Effector CD4-positive, alpha-beta T cell (primary cell): Measurements from ENCODE around the gene FXR2.
"Not testable (repeated sequence)": the region's sequence is repeated elsewhere in the genome, so short reads cannot be mapped to it uniquely, and the experiment has no call there.

Experiments
- DNase-seq: peaks from one replicate; pipeline ENCODE4 v3.0.0-alpha.2; 2020

FXR2 gene

DNA sequence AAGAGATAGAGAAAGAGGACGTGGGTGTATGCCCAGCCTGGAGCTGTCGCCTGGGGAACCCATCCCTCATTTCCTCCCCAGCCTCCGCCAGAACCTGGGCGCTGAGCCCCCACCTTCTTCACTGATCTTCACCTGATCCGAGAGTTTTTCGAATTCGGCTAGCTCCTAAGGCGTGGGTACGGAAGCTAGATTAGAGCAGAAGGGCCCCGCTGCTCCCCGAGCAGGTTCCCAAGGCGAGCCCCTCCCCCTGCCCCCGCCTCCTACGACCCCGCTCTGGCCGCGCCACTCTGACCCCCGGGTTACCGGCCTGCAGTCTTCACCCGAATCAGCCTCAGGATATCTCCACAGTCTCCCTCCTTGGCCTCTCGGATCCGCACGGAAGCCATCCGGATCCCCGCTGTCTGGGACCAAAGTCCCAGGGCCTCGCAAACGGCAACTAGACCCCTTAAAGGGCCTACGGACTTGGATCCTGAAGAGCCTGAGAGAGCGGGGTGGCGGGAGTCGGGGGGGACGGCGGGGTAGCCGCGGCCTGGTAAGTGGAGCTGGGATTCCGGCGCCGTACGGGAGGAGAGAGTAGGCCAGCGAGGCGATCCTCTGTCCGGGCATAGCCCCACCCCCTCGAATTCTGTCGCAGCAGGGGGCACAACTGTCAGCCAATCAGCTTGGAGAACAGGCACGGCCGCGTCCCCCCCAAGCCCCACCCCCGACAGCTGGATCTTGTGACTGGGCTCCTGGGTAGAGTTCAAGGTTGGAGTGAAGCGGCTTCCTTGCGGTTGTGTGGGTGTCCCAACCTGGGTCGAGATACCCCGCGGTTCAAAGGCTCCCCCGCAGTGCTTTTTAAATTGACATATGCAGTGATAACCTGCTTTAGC, 12.8 kb upstream of the FXR2 start, which contains the start of gene SAT2:
Gene SAT2, minus strand, starts transcription at position 572 of the 872 bp plus-strand sequence. Its CDS starts 186 bp downstream, at position 386.
- peak; percentile 79 for DNase-seq

DNA sequence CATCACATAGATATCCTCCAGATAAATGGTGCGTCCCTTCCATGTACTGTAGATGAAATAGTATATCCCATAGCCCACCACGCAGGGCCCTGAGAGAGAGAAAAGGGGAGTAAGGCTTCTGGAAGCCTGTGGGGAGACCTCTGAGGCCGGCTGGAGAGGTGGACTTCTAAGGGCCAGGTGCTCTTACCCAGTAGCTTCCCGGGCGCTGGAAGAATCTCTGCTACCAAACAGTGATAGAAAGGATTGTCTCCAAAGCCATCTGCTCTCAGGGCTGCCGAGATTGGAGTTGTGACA, 12.2 kb upstream of the FXR2 start:
- DNase-seq, result no peak

DNA sequence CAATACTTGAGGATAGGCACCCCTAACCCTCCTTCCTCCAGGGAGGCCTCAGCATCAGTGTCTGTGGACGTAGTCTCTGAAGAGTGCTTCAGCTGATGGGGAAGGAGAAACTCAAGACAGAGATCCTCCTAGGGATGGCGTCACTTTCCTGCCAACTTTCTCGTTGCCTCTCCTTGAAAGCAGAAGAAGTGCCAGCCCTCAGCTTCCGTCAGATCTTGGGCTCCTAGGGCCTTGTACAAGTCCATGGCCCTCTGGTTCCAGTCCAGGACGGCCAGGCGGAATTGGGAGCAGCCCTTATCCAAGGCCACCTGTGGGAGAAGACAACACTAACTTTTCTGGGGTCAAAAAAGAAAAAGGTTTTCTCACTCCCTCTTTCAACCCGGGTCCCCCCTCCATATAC, 11.6 kb upstream of the FXR2 start:
- DNase-seq, result no peak

DNA sequence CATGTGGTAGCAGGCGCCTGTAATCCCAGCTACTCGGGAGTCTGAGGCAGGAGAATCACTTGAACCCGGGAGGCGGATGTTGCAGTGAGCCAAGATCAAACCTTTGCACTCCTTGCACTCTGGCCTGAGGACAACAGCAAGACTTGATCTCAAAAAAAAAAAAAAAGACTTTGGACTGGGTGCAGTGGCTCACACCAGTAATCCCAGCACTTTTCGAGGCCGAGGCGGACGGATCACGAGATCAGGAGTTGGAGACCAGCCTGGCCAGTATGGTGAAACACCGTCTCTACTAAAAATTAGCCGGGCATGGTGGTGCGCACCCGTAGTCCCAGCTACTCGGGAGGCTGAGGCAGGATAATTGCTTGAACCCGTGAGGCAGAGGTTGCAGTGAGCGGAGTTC, 11.1 kb upstream of the FXR2 start:
- DNase-seq, result not testable (repeated sequence)

DNA sequence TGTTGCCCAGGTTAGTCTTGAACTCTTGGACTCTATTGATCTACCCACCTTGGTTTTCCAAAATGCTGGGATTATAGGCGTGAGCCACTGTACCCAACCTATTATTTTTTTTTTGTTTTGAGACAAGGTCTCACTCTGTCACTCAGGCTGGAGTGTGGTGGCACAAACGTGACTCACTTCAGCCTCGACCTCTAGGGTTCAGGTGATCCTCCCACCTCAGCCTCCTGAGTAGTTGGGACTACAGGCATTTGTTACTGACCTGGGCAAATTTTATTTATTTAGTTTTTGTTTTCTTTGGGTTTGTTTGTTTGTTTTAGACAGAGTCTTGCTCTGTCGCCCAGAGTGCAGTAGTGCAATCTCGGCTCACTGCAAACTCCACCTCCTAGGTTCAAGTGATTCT, 9.0 kb upstream of the FXR2 start:
- DNase-seq, result no peak

DNA sequence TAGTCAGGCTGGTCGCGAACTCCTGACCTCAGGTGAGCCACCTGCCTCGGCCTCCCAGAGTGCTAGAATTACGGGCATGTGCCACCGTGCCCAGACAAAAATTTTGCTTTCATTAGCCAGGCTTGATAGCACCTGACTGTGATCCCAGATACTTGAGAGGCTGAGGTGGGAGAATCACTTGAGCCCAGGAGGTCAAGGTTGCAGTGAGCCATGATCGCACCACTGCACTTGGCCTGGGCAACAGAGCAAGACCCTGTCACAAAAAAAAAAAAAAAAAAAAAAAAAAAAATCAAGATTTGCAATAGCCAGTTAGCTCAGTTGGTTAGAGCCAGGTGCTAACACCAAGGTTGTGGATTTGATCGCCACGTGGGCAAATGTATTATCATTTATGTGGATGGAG, 6.1 kb upstream of the FXR2 start:
- no peak for DNase-seq

DNA sequence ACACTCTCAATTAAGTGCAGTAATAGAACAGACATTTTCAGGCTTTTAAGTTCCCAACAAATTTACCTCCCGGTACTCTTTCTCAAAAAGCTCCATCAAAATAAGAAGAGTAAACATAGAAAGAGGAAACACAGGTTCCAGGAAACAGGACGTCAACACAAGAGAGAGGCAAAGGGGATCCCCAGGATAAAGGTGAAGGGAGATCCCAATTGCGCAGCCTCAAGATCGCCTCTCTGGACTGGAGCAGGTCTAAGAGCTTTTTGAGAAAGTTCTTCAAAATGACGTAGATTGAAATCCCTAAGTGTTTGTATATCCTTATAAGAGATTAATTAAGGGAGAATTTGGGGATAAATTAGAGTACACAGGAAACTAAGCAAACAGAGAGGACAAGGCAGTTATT, 3.9 kb upstream of the FXR2 start:
- DNase-seq, result no peak

DNA sequence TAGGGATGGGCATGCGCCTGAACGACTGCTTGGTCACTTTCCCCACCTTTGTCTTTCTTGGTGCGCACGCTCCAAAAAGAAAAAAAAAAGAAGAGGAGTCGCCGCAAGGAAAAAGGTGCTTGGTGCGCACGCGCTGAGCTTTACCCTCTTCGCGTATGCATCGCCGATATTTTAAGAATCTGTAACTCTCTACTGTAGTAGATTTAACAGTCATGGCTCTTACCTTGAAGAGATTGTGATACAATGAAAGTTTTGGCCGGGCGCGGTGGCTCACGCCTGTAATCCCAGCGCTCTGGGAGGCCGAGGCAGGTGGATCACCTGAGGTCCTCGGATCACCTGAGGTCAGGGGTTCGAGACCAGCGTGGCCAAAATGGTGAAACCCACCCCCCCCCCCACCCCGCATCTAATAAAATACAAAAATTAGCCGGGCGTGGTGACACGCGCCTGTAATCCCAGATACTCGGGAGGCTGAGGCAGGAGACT, 609 bp upstream of the FXR2 start:
- DNase-seq, result no peak

DNA sequence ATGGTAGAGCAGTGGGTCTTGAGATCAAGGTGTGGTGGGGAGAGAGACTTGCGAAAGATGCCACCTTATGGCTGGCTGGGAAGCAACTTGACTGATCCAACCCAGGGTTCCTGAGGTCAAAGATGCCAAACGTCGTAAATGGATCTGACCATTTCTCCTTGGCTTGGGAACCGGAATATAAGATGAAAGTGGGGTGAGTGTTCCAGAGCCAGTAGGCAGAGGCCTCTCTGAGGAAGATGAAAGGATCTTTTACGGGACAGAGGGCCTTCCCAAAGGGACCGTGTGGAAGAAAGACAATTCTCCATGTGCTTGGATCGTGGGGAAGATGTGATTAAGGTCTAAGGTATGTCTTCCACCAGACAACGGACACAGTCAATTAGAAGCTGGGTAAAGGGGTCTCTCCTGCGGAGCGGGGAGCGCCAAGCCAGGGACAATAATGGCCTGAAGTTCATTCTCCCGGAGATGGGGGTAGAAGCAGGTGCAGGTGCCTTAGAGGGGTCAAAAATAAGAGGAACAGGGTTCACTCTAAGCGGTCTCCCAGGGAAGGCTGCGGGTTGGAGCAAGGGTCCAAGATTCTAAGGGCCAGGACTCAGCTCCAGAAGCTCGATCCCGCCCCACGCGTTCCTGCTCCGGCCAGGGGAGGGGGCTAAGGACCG, 800 bp downstream of the FXR2 start:
- no peak for DNase-seq

DNA sequence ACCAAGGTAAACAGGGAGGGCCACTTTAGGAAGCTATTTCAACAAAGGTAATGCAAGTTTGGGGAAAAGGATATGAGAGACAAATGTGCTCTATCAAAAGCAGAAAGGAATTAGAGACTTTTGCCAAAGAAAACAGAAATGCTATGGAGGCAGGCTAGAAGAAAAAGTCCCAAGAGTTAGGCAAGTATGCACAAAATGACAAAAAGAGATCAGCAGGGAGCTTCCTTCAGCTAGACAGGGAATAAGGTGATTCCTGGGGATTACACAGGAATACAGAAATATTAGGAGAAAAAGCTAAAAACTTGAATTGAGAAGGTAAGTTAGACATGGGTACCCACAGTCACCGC, 2.4 kb downstream of the FXR2 start:
- no peak for DNase-seq

DNA sequence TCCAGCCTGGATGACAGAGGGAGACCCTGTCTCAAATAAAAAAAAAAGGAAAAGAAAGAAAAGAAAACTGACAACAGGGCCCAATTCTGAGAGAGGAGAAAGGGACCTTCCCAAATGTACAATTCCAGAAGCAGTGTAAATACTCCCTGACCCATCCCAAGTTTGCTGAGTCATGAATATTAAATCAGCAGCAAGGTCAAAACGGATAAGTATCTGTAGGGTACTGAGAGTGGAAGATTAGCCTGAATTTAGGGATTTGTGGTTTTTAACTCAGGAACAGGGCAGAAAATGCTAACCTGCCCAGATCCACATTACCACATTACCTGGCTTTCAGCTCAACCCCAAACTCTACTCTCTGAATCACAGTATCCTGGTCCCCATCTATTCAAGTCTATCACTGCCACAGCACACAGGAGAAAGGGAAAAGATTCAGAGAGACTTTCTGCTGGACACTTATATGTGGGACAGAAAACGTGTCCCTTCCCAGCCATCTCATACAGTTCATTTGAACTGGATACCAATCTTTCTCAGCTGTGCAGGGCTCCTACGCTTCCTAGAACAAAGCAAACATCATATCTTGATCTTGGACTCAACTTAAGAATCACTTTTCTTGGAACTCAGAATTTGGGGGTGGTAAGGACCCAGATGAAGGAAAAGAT, 2.9 kb downstream of the FXR2 start:
- DNase-seq, result no peak

DNA sequence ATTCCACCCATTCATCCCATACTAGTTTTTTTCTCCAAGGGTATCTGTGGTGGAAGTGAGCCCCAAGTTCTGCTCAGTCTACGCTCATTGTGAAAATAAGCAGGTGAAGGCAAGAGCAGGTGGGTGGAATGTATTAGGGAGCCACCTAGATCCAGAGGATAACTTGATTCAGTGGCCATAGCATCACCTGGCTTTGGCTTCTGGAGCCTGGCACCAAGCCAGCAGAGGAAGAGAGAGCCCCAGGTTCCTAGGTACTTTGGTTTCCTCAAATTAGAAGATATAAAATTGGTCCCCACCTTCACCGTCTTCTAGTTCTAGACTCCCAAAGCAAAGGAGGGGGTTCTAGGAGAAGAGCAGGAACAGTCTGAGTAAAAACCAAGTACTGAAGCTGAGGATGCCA, 4.1 kb downstream of the FXR2 start:
- DNase-seq, result no peak

DNA sequence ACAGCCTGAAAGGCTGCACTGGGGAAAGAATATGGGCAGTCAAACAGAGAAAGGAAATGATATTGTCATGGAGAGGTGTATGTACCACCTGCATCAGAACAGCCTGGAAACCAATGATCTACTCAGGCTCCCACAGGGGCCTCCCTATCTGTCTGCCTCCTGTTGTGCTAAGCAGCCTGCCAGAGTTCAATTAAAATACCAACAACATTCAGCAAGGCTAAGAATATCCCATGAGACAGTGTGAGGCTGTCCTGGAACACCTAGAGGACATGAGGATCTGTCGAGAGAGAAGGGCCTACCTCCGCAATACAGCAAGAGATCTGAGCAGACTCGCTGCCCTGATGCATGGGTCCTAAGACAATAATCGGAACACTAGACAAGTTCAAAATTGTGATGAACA, 8.4 kb downstream of the FXR2 start:
- DNase-seq, result no peak

DNA sequence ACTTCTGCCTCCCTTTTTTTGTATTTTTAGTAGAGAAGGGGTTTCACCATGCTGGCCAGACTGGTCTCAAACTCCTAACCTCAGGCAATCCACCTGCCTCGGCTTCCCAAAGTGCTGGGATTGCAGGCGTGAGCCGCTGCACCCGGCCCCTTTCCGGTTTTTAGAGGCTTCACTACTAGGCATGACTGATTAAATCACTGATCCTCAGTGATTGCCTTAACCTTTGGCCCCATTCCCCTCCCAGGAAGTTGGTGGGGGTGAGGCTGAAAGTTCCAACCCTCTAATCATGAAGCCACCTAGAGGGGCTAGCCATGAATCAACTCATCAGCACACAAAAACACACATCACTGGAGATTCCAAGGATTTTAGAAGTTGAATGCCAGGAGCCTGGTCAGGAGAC, 17.1 kb downstream of the FXR2 start:
- not testable (repeated sequence) for DNase-seq

DNA sequence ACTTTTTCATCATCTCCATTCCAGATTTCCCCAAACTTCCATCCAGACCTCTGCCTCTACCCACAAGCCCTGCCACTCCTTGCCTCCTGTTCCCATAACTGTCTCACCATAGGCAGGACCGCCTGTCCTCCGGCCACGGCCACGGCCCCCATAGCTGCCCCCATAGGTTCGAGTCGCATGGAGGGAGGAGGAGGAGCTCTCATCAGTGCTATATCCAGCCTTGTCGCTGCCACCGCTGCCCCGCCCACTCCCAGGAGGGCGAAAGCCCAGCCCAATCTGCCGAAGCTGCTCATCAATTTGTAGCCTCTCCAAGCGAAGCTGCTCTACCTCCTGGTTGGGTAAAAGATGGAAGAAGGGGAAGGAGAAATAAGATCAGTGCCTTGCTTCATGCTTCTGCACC, 21.4 kb downstream of the FXR2 start:
- no peak for DNase-seq

DNA sequence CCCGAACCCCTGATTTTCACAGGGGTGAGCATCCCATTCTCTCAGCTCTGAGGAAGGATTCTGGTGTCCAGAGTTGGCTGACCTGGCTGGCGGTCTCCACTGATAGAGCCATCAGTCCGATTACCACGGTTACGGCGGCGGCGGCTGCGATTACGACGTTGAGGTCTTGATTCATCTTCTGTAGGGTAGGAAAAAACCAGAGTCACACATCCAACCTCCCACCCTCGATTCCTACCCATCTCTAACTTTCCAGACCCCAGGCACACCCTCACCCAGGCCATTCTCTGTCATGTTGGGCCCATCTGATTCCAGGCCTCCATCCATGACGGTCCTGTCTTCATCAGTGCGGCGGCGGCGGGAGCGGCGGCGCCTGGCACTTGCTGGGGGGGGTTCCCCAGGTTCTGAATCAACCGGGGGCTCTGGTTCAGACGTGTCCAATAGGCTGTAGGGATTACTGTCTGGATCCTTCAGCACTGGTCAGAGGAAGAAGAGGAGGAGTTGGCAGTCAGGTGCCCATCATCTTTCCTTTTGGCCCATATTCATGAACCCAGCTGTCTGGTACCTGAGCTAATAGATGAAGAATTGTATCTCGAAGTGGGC, 22.2 kb downstream of the FXR2 start:
- DNase-seq, result no peak

DNA sequence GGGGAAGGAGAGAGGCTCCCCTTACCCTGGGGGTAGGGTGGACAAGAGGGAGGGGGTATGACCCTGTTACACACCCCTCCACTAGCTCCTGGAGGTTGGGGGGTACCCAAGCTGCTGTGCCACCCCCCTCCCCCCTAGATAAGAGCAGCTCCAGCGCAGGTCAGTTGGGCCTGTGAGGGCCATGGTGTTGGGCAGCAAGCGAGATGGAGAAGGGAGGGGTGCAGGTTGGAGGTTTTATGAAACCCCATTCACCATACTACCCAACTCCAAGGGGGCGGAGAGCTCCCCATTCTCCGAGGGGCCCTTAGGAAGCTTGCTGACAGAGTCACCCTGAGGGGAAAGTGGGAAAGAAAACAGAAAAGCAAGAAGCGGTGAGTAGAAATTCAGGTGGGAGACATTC, 23.1 kb downstream of the FXR2 start:
- DNase-seq, result no peak

DNA sequence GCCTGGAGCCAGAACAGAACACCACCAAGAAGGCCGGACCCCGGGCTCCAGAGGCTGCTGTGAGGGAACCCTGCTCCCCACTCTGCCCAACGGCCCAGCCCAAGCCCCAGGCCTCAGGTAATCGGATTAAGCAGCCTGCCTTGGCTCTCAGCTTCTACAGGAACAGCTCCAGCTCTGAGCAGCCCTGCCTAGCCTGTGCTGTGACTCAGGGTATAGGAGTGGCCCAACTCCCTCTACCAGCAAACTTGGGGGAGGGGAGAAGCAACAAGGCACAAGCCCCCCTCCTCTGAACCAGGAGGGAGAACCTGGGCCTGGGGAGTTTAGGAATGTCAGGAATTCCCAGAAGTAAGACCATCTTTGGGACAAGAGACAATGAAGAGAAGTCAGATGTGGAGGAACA, 24.0 kb downstream of the FXR2 start:
- no peak for DNase-seq

DNA sequence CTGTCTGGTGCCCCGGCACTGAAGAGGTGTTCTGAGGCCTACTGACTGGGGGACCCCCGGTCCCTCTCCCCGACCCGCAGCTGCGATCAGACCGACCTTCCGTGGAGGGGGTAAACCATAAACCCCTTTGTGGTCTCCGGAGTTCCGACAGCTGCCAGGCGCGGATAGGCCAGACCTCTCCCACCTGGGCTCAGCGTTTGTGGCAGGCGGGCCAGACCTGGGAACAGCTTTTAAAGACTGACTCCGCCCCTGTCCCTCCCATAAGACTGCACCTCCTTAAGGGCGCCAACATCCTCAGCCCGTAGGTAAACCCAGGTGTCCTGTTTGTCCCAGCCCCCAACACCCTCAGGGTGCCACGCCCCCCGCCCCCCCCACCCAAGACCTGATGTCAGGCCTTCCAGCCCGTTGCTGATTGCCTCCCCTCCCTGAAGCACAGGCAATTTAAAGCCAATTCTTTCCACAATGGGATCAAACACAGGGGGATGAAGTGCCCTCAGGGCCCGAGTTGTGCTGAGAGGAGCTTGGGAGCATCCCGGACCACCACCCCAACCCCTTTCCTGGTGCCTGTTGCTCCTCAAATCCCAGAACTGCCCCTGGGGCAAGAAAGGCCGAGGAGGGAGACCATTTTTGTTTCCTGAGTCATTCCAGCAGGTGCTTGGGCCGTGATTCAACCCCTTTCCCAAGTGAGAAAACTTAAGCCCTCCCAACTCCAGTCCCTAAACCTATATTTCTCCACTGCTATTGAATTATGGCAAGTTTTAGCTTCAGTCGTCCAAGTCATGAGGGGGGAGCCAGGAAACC, 24.6 kb downstream of the FXR2 start, which contains the start of gene SOX15:
Gene SOX15, minus strand, starts transcription at position 204 of the 801 bp plus-strand sequence. CDS start 418 bp downstream, outside the sequence.
- no peak for DNase-seq

DNA sequence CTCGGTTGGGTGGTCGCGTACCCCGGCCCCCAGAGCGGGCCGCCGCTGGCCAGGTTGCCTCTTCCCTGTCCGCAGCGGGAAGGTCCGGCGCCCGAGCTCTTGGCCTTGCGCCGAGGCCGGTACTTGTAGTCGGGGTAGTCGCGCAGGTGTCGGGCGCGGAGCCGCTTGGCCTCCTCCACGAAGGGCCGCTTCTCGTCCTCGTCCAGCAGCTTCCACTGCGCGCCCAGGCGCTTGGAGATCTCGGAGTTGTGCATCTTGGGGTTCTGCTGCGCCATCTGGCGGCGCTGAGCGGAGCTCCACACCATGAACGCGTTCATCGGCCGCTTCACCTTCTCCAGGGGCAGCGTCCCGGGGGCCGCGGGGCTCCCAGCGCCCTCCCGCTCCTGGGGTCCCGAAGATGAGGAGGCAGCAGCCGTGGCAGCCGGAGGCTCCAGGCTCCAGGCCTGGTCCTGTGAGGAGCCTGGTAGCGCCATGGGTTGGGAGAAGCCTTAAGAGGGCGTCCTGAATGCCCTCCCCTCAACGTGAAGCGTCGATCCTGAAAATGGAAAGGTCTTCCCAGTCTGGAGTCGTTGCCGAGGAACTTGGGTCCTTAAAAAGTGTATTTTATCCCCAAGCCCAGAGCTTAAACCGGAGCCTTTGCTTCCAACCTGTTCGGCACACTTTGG, 25.4 kb downstream of the FXR2 start:
- peak; percentile 48 for DNase-seq

DNA sequence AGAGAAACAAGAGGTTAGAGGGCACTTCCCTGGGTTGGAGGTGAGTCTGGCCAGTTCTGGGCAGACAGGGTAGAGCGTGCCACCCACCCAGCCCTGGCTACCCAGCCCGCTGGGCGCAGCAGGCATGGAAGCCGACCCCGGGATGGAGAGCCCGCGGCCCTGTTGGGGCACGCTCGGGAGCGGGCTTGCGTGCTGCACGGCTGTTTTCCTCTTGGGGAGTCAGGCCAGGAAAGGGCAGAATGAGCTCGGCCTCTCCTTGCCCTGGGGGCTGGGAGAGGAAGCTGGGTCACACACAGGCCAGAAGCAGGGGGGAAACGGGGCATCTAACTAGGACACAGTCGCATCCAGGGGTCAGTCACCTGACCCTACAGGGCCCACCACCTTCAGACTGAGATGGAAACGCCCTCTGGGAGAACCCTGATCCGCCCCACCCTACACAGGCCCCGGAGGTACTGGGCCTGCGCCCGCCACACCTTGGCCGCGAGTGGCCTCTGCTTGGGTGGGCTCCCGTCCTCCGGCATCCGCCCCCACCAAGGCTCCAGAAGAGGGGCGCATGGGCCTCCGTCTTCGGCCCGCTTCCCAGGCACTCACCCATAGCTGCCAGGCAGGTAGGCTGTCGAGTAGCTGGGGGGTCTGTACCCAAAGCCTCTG, 26.0 kb downstream of the FXR2 start:
- no peak for DNase-seq
